ENCODE data around the gene MORN1. TPM values are rescaled to one million over a fixed set of nuclear protein-coding genes. Genes with fewer than 3 reads are reported as not detected.

The MORN1 gene
- total and polyA plus RNA-seq, 2 of the 8 experiments (the other 6 are each of a cell fraction or from before 2014, with no cell fraction given): 5.0 to 9.1 TPM

DNA sequence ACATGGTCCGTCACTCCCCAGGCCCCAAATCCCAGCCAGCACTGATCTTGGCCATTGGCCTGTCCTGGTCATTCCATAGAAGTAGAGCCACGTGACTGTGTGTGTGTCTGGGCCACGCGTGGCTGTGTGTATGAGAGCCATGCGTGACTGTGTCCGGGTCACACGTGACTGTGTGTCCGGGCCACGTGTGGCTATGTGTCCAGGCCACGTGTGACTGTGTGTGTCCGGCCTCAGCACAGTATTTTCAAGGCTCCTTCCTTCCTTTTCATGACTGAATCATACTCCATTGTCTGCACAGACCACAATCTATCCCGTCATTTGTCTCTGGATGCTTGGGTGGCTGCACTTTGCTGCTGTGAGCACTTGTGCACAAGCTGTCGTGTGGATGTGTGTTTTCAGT is 95.8 kb downstream of the MORN1 start:
- 0 out of 2 replicates have a peak overlapping the region, but pooled peaks have one; percentile 46 for H2BK15ac ChIP-seq (ENCODE audit: low read length)

More for the DNA sequence above, 95.8 kb downstream of the MORN1 start:
- Histone ChIP-seq H2AFZ (ENCODE audit: low read length) (no peak overlapping the region), H4K91ac (replicated peaks; ENCODE audit: insufficient read length, low read length) (no peak overlapping the region), H2BK120ac (replicated peaks; ENCODE audit: low read depth, low read length) (no peak overlapping the region), H3K14ac (ENCODE audit: insufficient read length) (no peak overlapping the region), H4K8ac (ENCODE audit: extremely low read depth, insufficient read depth, low read length) (no peak overlapping the region), H3K9me3 (ENCODE audit: insufficient read depth in 2 of 2, low read depth in 1 of 2, low read length in 1 of 2) (no peaks in the 10 kb centered on the region), H4K5ac (ENCODE audit: insufficient read length, low read depth, low read length) (no peak overlapping the region), H3K4ac (replicated peaks; ENCODE audit: insufficient read length, low read depth, low read length) (no peak overlapping the region), H2BK20ac (ENCODE audit: low read length) (no peak overlapping the region; the same call in 1 of the 2 replicates), H3K4me3 (ENCODE audit: extremely low read depth in 1 of 4, insufficient read depth in 2 of 4, low read depth in 3 of 4, low read length in 4 of 4) (no peak overlapping the region), H3K79me1 (ENCODE audit: low read depth, low read length) (peaks cover 51% of the 10 kb centered on the region), H3K79me2 (ENCODE audit: control insufficient read depth in 1 of 2, insufficient read depth in 2 of 2, low read length in 2 of 2) (peaks cover 14 to 99% of the 10 kb centered on the region in 2 experiments; a peak in 3 of 4 replicates), H3K27me3 (replicated peaks in 1 of 4; ENCODE audit: control insufficient read depth in 3 of 4, extremely low read depth in 1 of 4, insufficient read depth in 3 of 4, low read length in 3 of 4) (no peaks in the 10 kb centered on the region), H3K36me3 (ENCODE audit: control insufficient read depth in 2 of 4, insufficient read depth in 4 of 4, low read length in 3 of 4) (peaks cover 0 to 2% (median 0%) of the 10 kb centered on the region in 4 experiments; a peak in 2 of 8 replicates), H3K23me2 (ENCODE audit: low read depth, low read length) (no peaks in the 10 kb centered on the region), H4K20me1 (replicated peaks in 1 of 2; ENCODE audit: control insufficient read depth in 1 of 2, insufficient read depth in 2 of 2, low read length in 2 of 2) (peaks cover 39 to 53% of the 10 kb centered on the region in 2 experiments), H2AK5ac (ENCODE audit: low read depth, low read length) (no peak overlapping the region), H3K4me1 (replicated peaks in 1 of 4; ENCODE audit: control insufficient read depth in 3 of 4, insufficient read depth in 4 of 4, low read length in 3 of 4) (peaks cover 0 to 13% (median 4%) of the 10 kb centered on the region in 4 experiments; a peak in 5 of 7 replicates), H3K9ac (replicated peaks in 1 of 4; ENCODE audit: extremely low read depth in 1 of 4, low read depth in 3 of 4, low read length in 3 of 4) (no peak overlapping the region), H3K27ac (ENCODE audit: low read depth, low read length) (no peak overlapping the region), H3K4me2 (ENCODE audit: insufficient read depth in 1 of 2, low read depth in 2 of 2, low read length in 2 of 2) (no peak overlapping the region), H2BK12ac (ENCODE audit: low read depth, low read length) (0 out of 2 replicates have a peak overlapping the region, but pooled peaks have one; percentile 27), H3K18ac (ENCODE audit: extremely low read depth, low read length) (no peak overlapping the region), H3K23ac (ENCODE audit: insufficient read length) (no peak overlapping the region), H3K56ac (replicated peaks; ENCODE audit: insufficient read length, low read depth, low read length) (no peak overlapping the region), H2BK5ac (ENCODE audit: low read depth, low read length) (no peak overlapping the region; the same call in 1 of the 2 replicates)
- FAIRE-seq: no peak
- POLR2A ChIA-PET (ENCODE audit: partially characterized antibody): no interaction called here
- CTCF ChIA-PET (ENCODE audit: partially characterized antibody): interaction anchor here (1.3 to 1.6 kb wide), 2 partner anchors 11 to 100 kb away, joined by 4 to 5 read pairs; partner anchors contain the start of gene FAAP20
- no peak for TF ChIP-seq HDAC6 (IDR thresholded peaks at IDR 0.05; ENCODE audit: low read depth, low read length)
- peak; percentile 95 for TF ChIP-seq EGR1 (IDR thresholded peaks at IDR 0.05; ENCODE audit: borderline replicate concordance, low read depth, low read length)
- peak; percentile 39; the same call in 1 of the 2 replicates for TF ChIP-seq FOSL1 (IDR thresholded peaks at IDR 0.05; ENCODE audit: insufficient read depth, low read depth, low read length)
- no peak for DNase-seq (ENCODE audit: low read depth in 1 of 2, low spot score in 2 of 2)
- WGBS, 2 experiments (ENCODE audit: extremely low coverage in 1 of 2, insufficient coverage in 1 of 2, insufficient read length in 1 of 2, insufficient replicate concordance in 2 of 2, low coverage in 1 of 2, low lambda C conversion rate in 2 of 2, missing lambda C conversion rate in 1 of 2): 94% methylated on average over 13 of the region's 13 CpGs; no CpG with 5 or more reads in 1 of the 2 experiments

All from H1 (cell line).